Measurements from ENCODE around the gene CCL1. TPM values are rescaled to one million over a fixed set of nuclear protein-coding genes. Genes with fewer than 3 reads are reported as not detected.
A peak's percentile ranks its signal among the peaks of the same experiment; 100 is the strongest.

The CCL1 gene
- total and polyA plus RNA-seq, 2 donors (not counting 1 experiment from before 2014, with no cell fraction given): not detected

GRCh38 chr17:34383216-34383615, 20.2 kb upstream of the CCL1 start:
- ChIA-PET POLR2A (no interaction called here), CTCF (interaction anchor here (1.4 to 2.3 kb wide), 4 partner anchors 14 to 182 kb away, joined by 4 to 8 read pairs (median 5); no protein-coding TSS in a partner anchor)
- H4K20me1 ChIP-seq (ENCODE audit: control insufficient read depth, insufficient read depth, low read length, poor library complexity, severe bottlenecking): no peaks in the 10 kb centered on the region
- H3K79me2 ChIP-seq (ENCODE audit: control insufficient read depth, insufficient read depth, low read length): no peaks in the 10 kb centered on the region
- Mint-ChIP-seq H3K27ac (no peak overlapping the region), H3K4me3 (peak overlapping the region; percentile 32), H3K4me1 (peaks cover 32% of the 10 kb centered on the region), H3K9me3 (ENCODE audit: insufficient read depth) (no peaks in the 10 kb centered on the region), H3K27me3 (peaks cover 11% of the 10 kb centered on the region)
- intact Hi-C loops (cut with micrococcal nuclease): no loop called here
- peaks cover 10 to 30% of the 10 kb centered on the region in 2 donors for H3K4me1 ChIP-seq (ENCODE audit: control insufficient read depth in 2 of 2, insufficient read depth in 2 of 2, low read length in 2 of 2)
- no peak for TF ChIP-seq CTCF (IDR thresholded peaks at IDR 0.05)
- TF ChIP-seq EZH2 (IDR thresholded peaks at IDR 0.05; ENCODE audit: borderline replicate concordance, insufficient read depth, low read depth, low read length, poor library complexity, severe bottlenecking): no peak
- WGBS (ENCODE audit: insufficient coverage): 94% methylated on average over 3 of the region's 3 CpGs
- H3K36me3 ChIP-seq (replicated peaks in 1 of 2; ENCODE audit: control extremely low read depth in 1 of 2, control insufficient read depth in 1 of 2, extremely low read depth in 1 of 2, insufficient read depth in 2 of 2, low read length in 1 of 2): no peaks in the 10 kb centered on the region
- H3K4me3 ChIP-seq (ENCODE audit: control extremely low read depth in 1 of 5, extremely low read depth in 1 of 5, insufficient read depth in 1 of 5, low read depth in 2 of 5, low read length in 4 of 5): no peak overlapping the region
- no peak overlapping the region for H3K27ac ChIP-seq (ENCODE audit: low read length in 2 of 2)
- H3K4me2 ChIP-seq (replicated peaks; ENCODE audit: low read depth, low read length, poor library complexity, severe bottlenecking): no peak overlapping the region
- no peak for DNase-seq
- H3K9me3 ChIP-seq (ENCODE audit: control extremely low read depth in 1 of 3, control insufficient read depth in 2 of 3, insufficient read depth in 1 of 3, low read length in 2 of 3): no peaks in the 10 kb centered on the region
- no peaks in the 10 kb centered on the region for H3K27me3 ChIP-seq (replicated peaks in 1 of 4; ENCODE audit: control extremely low read depth in 1 of 4, control insufficient read depth in 3 of 4, insufficient read depth in 4 of 4, low read length in 3 of 4)
- no peak for ATAC-seq (ENCODE audit: low read depth)
- no peak overlapping the region for H3K9ac ChIP-seq (ENCODE audit: low read length)
- H2AFZ ChIP-seq (ENCODE audit: insufficient read depth, low read depth, low read length, poor library complexity, severe bottlenecking): no peak overlapping the region

GRCh38 chr17:34382621-34383124, 19.6 kb upstream of the CCL1 start:
- peak overlapping the region; percentile 32 for H3K4me3 Mint-ChIP-seq
- ATAC-seq (ENCODE audit: low read depth): peak; percentile 25

More at GRCh38 chr17:34382621-34383124, 19.6 kb upstream of the CCL1 start:
- Histone ChIP-seq H3K27ac (ENCODE audit: low read length in 2 of 2) (no peak overlapping the region), H4K20me1 (ENCODE audit: control insufficient read depth, insufficient read depth, low read length, poor library complexity, severe bottlenecking) (no peaks in the 10 kb centered on the region), H3K27me3 (replicated peaks in 1 of 4; ENCODE audit: control extremely low read depth in 1 of 4, control insufficient read depth in 3 of 4, insufficient read depth in 4 of 4, low read length in 3 of 4) (no peaks in the 10 kb centered on the region), H2AFZ (ENCODE audit: insufficient read depth, low read depth, low read length, poor library complexity, severe bottlenecking) (peak overlapping the region; percentile 11), H3K9ac (ENCODE audit: low read length) (no peak overlapping the region), H3K4me1 (ENCODE audit: control insufficient read depth in 2 of 2, insufficient read depth in 2 of 2, low read length in 2 of 2) (peaks cover 10 to 32% of the 10 kb centered on the region in 2 donors), H3K36me3 (replicated peaks in 1 of 2; ENCODE audit: control extremely low read depth in 1 of 2, control insufficient read depth in 1 of 2, extremely low read depth in 1 of 2, insufficient read depth in 2 of 2, low read length in 1 of 2) (no peaks in the 10 kb centered on the region), H3K9me3 (ENCODE audit: control extremely low read depth in 1 of 3, control insufficient read depth in 2 of 3, insufficient read depth in 1 of 3, low read length in 2 of 3) (no peaks in the 10 kb centered on the region), H3K4me3 (ENCODE audit: control extremely low read depth in 1 of 5, extremely low read depth in 1 of 5, insufficient read depth in 1 of 5, low read depth in 2 of 5, low read length in 4 of 5) (no peak overlapping the region), H3K79me2 (ENCODE audit: control insufficient read depth, insufficient read depth, low read length) (no peaks in the 10 kb centered on the region), H3K4me2 (replicated peaks; ENCODE audit: low read depth, low read length, poor library complexity, severe bottlenecking) (peak overlapping the region; percentile 27)
- no peak for TF ChIP-seq EZH2 (IDR thresholded peaks at IDR 0.05; ENCODE audit: borderline replicate concordance, insufficient read depth, low read depth, low read length, poor library complexity, severe bottlenecking)
- no peak for TF ChIP-seq CTCF (IDR thresholded peaks at IDR 0.05)
- peaks cover 32% of the 10 kb centered on the region for H3K4me1 Mint-ChIP-seq
- no peak overlapping the region for H3K27ac Mint-ChIP-seq
- 1% methylated on average over 7 of the region's 7 CpGs for WGBS (ENCODE audit: insufficient coverage)
- DNase-seq: no peak
- ChIA-PET CTCF (interaction anchor here (1.2 to 2.3 kb wide), 7 partner anchors 10 to 182 kb away, joined by 3 to 8 read pairs (median 4); no protein-coding TSS in a partner anchor), POLR2A (no interaction called here)
- H3K27me3 Mint-ChIP-seq: peaks cover 11% of the 10 kb centered on the region
- intact Hi-C loops (cut with micrococcal nuclease): no loop called here
- H3K9me3 Mint-ChIP-seq (ENCODE audit: insufficient read depth): no peaks in the 10 kb centered on the region

Measured in B cell (primary cell).